DND-41 (cell line): ENCODE results near the gene ARHGAP1.

ENCODE experiments used
- ATAC-seq: fragments of 200-7000 bp; cut with Tn5 transposase; 3 replicates; pipeline ENCODE4 v1.9.1; 2021; ENCODE audit warnings: low read depth; ENCODE audit not compliant: insufficient read depth
- DNase-seq: peaks from one replicate; pipeline ENCODE4 v3.0.0-alpha.2; 2020
- H2AFZ ChIP-seq: 2 replicates; pipeline ENCODE4 v1.6.0; 2012; ENCODE audit warnings: low read depth, low read length
- H3K27ac ChIP-seq: 2 replicates; pipeline ENCODE4 v1.5.1; 2012; ENCODE audit warnings: low read length, inconsistent platforms
- H3K27me3 ChIP-seq: fragments of 200-600 bp; sonication (generic); 2 replicates; pipeline ENCODE4 v1.6.0; 2012; ENCODE audit warnings: low read length, mild to moderate bottlenecking, inconsistent platforms; ENCODE audit not compliant: insufficient read depth, poor library complexity
- H3K36me3 ChIP-seq: 2 replicates; pipeline ENCODE4 v1.5.1; 2012; ENCODE audit warnings: low read length, inconsistent platforms; ENCODE audit not compliant: insufficient read depth
- H3K4me1 ChIP-seq: 2 replicates; pipeline ENCODE4 v1.5.1; 2012; ENCODE audit warnings: mild to moderate bottlenecking, low read length; ENCODE audit not compliant: insufficient read depth
- H3K4me2 ChIP-seq: 2 replicates; pipeline ENCODE4 v1.6.0; 2012; ENCODE audit warnings: mild to moderate bottlenecking, moderate library complexity, low read length, inconsistent platforms; ENCODE audit not compliant: insufficient read depth
- H3K4me3 ChIP-seq, 2 experiments: fragments of 200-600 bp in 1 of 2; shearing (Covaris generic) in 1 of 2; 2 replicates each; pipeline ENCODE4 v1.5.1; 2012 to 2016; ENCODE audit warnings: inconsistent platforms in 2 of 2, low read length in 2 of 2, mild to moderate bottlenecking in 2 of 2, low read depth in 1 of 2, moderate library complexity in 1 of 2
- H3K79me2 ChIP-seq: 2 replicates; pipeline ENCODE4 v1.6.0; 2012; ENCODE audit warnings: low read length, inconsistent platforms; ENCODE audit not compliant: insufficient read depth
- H3K9ac ChIP-seq: 2 replicates; pipeline ENCODE4 v1.6.0; 2012; ENCODE audit warnings: low read depth, mild to moderate bottlenecking, inconsistent platforms, low read length, moderate library complexity
- H3K9me3 ChIP-seq: 2 replicates; pipeline ENCODE4 v1.5.1; 2012; ENCODE audit warnings: low read length, moderate library complexity, mild to moderate bottlenecking, inconsistent platforms; ENCODE audit not compliant: insufficient read depth, severe bottlenecking
- H4K20me1 ChIP-seq: 2 replicates; pipeline ENCODE4 v1.6.0; 2012; ENCODE audit warnings: low read length; ENCODE audit not compliant: insufficient read depth
- EZH2 ChIP-seq: IDR thresholded peaks from 3 replicates; pipeline ENCODE4 v1.6.1; 2012; ENCODE audit warnings: borderline replicate concordance, low read depth, mild to moderate bottlenecking, moderate library complexity, low read length, inconsistent platforms; ENCODE audit not compliant: severe bottlenecking
- TF ChIP-seq, protein P1 (sequence below): IDR thresholded peaks from 2 replicates; pipeline ENCODE4 v1.5.1; 2012; ENCODE audit warnings: borderline replicate concordance, low read length, moderate library complexity, mild to moderate bottlenecking; ENCODE audit not compliant: poor library complexity, severe bottlenecking; ENCODE audit errors: extremely low read depth

The ARHGAP1 gene

DNA sequence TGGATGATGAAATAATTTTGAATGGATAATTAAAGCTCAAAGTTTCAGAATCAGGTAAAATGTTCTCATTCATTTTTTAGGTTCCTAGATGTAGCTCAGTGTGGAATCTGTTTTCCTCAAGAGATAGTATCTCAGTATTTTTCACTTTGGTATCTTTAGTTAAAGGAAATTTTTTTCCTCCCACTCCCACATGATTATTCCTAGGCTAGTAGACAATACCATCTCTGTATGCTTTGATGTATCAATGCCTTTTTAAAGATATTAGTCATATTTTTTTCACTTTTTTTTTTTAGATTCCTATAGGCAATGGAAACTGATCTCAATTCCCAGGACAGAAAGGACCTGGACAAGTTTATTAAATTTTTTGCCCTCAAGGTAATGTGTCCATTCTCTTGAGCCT lies 56.4 kb downstream of the ARHGAP1 start:
- H3K79me2 ChIP-seq = peaks cover 13% of the 10 kb centered on the region
- no peak overlapping the region for H3K9ac ChIP-seq
- H3K27me3 ChIP-seq = no peaks in the 10 kb centered on the region
- no peaks in the 10 kb centered on the region for H3K4me1 ChIP-seq
- TF ChIP-seq EZH2 = no peak
- TF ChIP-seq, protein P1, sequence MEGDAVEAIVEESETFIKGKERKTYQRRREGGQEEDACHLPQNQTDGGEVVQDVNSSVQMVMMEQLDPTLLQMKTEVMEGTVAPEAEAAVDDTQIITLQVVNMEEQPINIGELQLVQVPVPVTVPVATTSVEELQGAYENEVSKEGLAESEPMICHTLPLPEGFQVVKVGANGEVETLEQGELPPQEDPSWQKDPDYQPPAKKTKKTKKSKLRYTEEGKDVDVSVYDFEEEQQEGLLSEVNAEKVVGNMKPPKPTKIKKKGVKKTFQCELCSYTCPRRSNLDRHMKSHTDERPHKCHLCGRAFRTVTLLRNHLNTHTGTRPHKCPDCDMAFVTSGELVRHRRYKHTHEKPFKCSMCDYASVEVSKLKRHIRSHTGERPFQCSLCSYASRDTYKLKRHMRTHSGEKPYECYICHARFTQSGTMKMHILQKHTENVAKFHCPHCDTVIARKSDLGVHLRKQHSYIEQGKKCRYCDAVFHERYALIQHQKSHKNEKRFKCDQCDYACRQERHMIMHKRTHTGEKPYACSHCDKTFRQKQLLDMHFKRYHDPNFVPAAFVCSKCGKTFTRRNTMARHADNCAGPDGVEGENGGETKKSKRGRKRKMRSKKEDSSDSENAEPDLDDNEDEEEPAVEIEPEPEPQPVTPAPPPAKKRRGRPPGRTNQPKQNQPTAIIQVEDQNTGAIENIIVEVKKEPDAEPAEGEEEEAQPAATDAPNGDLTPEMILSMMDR = no peak
- no peak for ATAC-seq
- H3K27ac ChIP-seq = no peak overlapping the region
- H3K36me3 ChIP-seq = peaks cover 67% of the 10 kb centered on the region
- DNase-seq = no peak
- H3K4me3 ChIP-seq = no peak overlapping the region
- H4K20me1 ChIP-seq = 0 out of 2 replicates have a peak, but pooled peaks cover 4% of the 10 kb centered on the region
- H3K9me3 ChIP-seq = no peaks in the 10 kb centered on the region
- no peak overlapping the region for H2AFZ ChIP-seq
- H3K4me2 ChIP-seq = no peak overlapping the region

DNA sequence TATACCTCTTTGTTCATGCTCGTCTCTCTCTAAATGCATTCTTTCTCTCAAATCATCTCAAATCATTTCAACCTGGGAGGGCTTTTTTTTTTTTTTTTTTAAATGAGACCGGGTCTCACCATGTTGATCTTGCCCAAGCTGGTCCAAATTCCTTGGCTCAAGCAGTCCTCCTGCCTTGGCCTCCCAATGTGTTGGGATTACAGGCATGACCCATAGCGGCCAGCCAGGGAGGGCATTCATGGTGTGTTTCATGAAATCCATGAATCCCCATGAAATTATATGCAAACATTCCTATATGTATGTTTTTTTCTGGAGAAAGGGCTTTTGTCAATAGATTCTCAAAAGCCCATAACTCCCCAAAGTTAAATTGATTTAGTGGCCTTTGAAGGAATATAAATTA lies 56.9 kb downstream of the ARHGAP1 start:
- Histone ChIP-seq H3K36me3 (peaks cover 65% of the 10 kb centered on the region), H3K4me1 (no peaks in the 10 kb centered on the region), H2AFZ (no peak overlapping the region), H3K4me3 (no peak overlapping the region), H4K20me1 (0 out of 2 replicates have a peak, but pooled peaks cover 4% of the 10 kb centered on the region), H3K27me3 (no peaks in the 10 kb centered on the region), H3K9ac (no peak overlapping the region), H3K79me2 (peaks cover 14% of the 10 kb centered on the region), H3K9me3 (no peaks in the 10 kb centered on the region), H3K4me2 (no peak overlapping the region), H3K27ac (no peak overlapping the region)
- TF ChIP-seq EZH2 = no peak
- TF ChIP-seq, protein P1 = no peak
- DNase-seq (no peak), ATAC-seq (no peak)

DNA sequence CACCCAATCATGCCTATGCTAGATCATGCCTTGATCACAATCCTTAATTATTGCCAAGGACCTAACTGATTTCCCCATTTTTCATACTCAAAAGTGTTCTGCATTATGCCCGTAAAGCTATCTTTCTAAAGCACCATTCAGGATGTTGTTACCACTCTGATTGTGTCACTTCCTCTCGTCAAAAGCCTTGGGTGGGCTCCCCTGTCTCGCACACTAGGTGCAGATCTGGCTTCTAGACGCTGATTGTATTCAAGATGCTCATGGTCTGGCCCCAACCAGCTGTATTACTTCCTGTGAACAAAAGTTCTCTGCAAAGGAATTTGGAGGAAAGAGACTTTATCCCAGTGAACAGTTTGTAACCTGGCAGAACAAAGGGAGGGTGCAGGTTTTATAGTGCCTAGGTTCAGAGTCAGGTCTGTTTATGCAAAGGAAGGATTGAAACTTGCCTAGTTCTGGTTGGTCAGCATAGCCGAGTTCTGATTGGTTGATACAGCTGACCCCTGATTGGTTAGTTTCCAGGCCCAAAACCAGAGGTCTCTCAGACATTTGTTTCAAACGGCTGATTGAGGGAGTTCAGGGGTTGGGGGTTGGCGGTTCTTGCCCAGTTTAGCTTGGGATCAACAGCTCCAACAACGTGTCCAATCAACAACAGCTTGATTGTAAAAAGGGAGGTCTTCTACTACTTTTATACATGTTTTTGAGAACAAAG lies 57.6 kb downstream of the ARHGAP1 start:
- Histone ChIP-seq H3K27ac (no peak overlapping the region), H3K4me2 (no peak overlapping the region), H3K79me2 (peaks cover 17% of the 10 kb centered on the region), H3K9me3 (no peaks in the 10 kb centered on the region), H4K20me1 (0 out of 2 replicates have a peak, but pooled peaks cover 4% of the 10 kb centered on the region), H3K27me3 (no peaks in the 10 kb centered on the region), H3K4me3 (no peak overlapping the region), H3K4me1 (no peaks in the 10 kb centered on the region), H2AFZ (no peak overlapping the region), H3K36me3 (peaks cover 65% of the 10 kb centered on the region), H3K9ac (no peak overlapping the region)
- TF ChIP-seq EZH2 = no peak
- TF ChIP-seq, protein P1 = no peak
- no peak for ATAC-seq
- DNase-seq = no peak
